WTC11 (cell line): Measurements from ENCODE around the gene SAMD1. TPM values are rescaled to one million over a fixed set of nuclear protein-coding genes. Genes with fewer than 3 reads are reported as not detected.

ENCODE experiments used
- ATAC-seq: fragments of 200-7000 bp; cut with Tn5 transposase; 2 replicates; pipeline ENCODE4 v1.10.0; 2021; ENCODE audit warnings: mild to moderate bottlenecking, moderate library complexity
- CTCF ChIA-PET: fragments of 300-600 bp; sonication (Branson Sonifier 250); formaldehyde crosslinking; loops from one replicate; lab custom pipeline; 2021; ENCODE audit warnings: antibody characterized with exemption; lab: Charles Lee
- POLR2A ChIA-PET: fragments of 350-600 bp; sonication (Branson Sonifier 250); formaldehyde crosslinking; loops from one replicate; lab custom pipeline; 2021; ENCODE audit warnings: antibody characterized with exemption; lab: Charles Lee
- DNase-seq: peaks from one replicate; pipeline ENCODE4 v3.0.0; 2021; ENCODE audit warnings: low spot score
- H3K27ac Mint-ChIP-seq: 2 replicates; pipeline ENCODE4 v1.8.0; 2021; ENCODE audit warnings: mixed read lengths
- H3K27me3 Mint-ChIP-seq: 2 replicates; pipeline ENCODE4 v1.8.0; 2021; ENCODE audit warnings: low read depth, mild to moderate bottlenecking, moderate library complexity, mixed read lengths
- H3K36me3 Mint-ChIP-seq: 2 replicates; pipeline ENCODE4 v1.8.0; 2021; ENCODE audit warnings: mixed read lengths
- H3K4me1 Mint-ChIP-seq: 2 replicates; pipeline ENCODE4 v1.8.0; 2022; ENCODE audit warnings: mixed read lengths
- H3K4me3 Mint-ChIP-seq: 2 replicates; pipeline ENCODE4 v1.8.0; 2021; ENCODE audit warnings: mild to moderate bottlenecking, moderate library complexity, mixed read lengths
- H3K9me3 Mint-ChIP-seq: 2 replicates; pipeline ENCODE4 v1.8.0; 2021; ENCODE audit warnings: mixed read lengths
- CREM ChIP-seq: sonication (generic); formaldehyde crosslinking; IDR thresholded peaks from 2 replicates; pipeline ENCODE4 v1.8.1; 2022; ENCODE audit warnings: mild to moderate bottlenecking, missing genetic modification reagents, moderate library complexity
- NFYB ChIP-seq: sonication (generic); formaldehyde crosslinking; conservative IDR thresholded peaks from 2 replicates; pipeline ENCODE4 v1.8.0; 2022; ENCODE audit warnings: low read depth, missing genetic modification reagents
- SP1 ChIP-seq: sonication (generic); formaldehyde crosslinking; conservative IDR thresholded peaks from 2 replicates; pipeline ENCODE4 v1.8.1; 2022; ENCODE audit warnings: missing genetic modification reagents
- STAT6 ChIP-seq: sonication (generic); formaldehyde crosslinking; conservative IDR thresholded peaks from 2 replicates; pipeline ENCODE4 v1.8.1; 2023; ENCODE audit warnings: mild to moderate bottlenecking, low read depth, missing genetic modification reagents, moderate library complexity
- USF2 ChIP-seq: sonication (generic); formaldehyde crosslinking; IDR thresholded peaks from 2 replicates; pipeline ENCODE4 v1.8.1; 2023; ENCODE audit warnings: mild to moderate bottlenecking, missing genetic modification reagents, moderate library complexity
- ZNF121 ChIP-seq: sonication (generic); formaldehyde crosslinking; IDR thresholded peaks from 2 replicates; pipeline ENCODE4 v1.8.0; 2023; ENCODE audit warnings: missing genetic modification reagents
- ZNF317 ChIP-seq: sonication (generic); formaldehyde crosslinking; IDR thresholded peaks from 2 replicates; pipeline ENCODE4 v1.8.1; 2023; ENCODE audit warnings: low read depth, mild to moderate bottlenecking, moderate library complexity, missing genetic modification reagents, borderline replicate concordance
- total RNA-seq: library from RNA; stranded (reverse); gene quantifications from 3 replicates; pipeline ENCODE4 v1.2.3, GENCODE V29; 2021
- TF ChIP-seq, protein P1 (sequence below): fragments of 200-600 bp; IDR thresholded peaks from 2 replicates; pipeline ENCODE4 v1.8.0; 2022; ENCODE audit warnings: antibody characterized with exemption
- TF ChIP-seq, protein P2 (sequence below): sonication (generic); formaldehyde crosslinking; IDR thresholded peaks from 2 replicates; pipeline ENCODE4 v1.8.1; 2022; ENCODE audit warnings: mild to moderate bottlenecking, moderate library complexity, missing genetic modification reagents
- TF ChIP-seq, protein P3 (sequence below): sonication (generic); formaldehyde crosslinking; IDR thresholded peaks from 2 replicates; pipeline ENCODE4 v1.8.0; 2022; ENCODE audit warnings: mild to moderate bottlenecking, missing genetic modification reagents

The SAMD1 gene
- total RNA-seq, 1 experiment from 2014 or later = 116 TPM

DNA sequence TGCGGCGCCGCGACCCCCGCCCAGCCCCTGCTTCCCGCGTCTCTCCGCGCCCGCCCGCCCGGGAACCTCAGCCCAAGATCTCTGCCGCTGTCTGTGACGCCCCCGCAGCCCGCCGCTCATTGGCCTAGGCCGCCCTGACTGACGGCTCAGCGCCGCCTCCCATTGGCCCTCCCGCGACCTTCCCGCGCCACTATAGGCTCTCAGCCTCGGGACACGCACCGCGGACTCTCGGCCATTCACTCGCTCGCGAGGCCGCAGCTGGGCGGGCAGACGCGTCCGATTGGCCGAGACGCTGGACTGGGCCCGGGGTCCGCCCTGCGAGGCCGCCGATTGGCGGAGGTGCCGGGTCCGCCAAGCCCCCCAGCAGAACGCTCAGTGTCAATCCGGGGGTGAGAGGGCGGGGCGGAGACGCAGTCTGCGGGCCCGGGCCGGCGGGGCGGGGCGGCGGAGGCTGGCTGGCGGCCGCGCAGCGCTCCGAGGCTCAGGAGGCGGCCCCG is 27.2 kb upstream of the SAMD1 start, which contains the start of gene PRKACA:
TSS of gene PRKACA (minus strand) at position 95 of the 497 bp plus-strand sequence. CDS start 215 bp downstream, outside the sequence.
- peak; percentile 99 for DNase-seq
- ChIA-PET CTCF (interaction anchor here (0.6 to 3.4 kb wide), 4 partner anchors 19 to 288 kb away, joined by 3 to 18 read pairs (median 6); partner anchors contain the start of gene ASF1B), POLR2A (interaction anchor here (0.6 to 1.2 kb wide), 3 partner anchors 18 to 158 kb away, joined by 3 to 5 read pairs (median 5); partner anchors contain the start of gene ASF1B)
- peak; percentile 94 for ATAC-seq
- H3K36me3 Mint-ChIP-seq = 0 out of 2 replicates have a peak, but pooled peaks cover 3% of the 10 kb centered on the region
- H3K27me3 Mint-ChIP-seq = 0 out of 2 replicates have a peak, but pooled peaks cover 7% of the 10 kb centered on the region
- H3K9me3 Mint-ChIP-seq = no peaks in the 10 kb centered on the region
- H3K27ac Mint-ChIP-seq = peak within 1 kb of the TSS; percentile 98
- TF ChIP-seq, protein P1, sequence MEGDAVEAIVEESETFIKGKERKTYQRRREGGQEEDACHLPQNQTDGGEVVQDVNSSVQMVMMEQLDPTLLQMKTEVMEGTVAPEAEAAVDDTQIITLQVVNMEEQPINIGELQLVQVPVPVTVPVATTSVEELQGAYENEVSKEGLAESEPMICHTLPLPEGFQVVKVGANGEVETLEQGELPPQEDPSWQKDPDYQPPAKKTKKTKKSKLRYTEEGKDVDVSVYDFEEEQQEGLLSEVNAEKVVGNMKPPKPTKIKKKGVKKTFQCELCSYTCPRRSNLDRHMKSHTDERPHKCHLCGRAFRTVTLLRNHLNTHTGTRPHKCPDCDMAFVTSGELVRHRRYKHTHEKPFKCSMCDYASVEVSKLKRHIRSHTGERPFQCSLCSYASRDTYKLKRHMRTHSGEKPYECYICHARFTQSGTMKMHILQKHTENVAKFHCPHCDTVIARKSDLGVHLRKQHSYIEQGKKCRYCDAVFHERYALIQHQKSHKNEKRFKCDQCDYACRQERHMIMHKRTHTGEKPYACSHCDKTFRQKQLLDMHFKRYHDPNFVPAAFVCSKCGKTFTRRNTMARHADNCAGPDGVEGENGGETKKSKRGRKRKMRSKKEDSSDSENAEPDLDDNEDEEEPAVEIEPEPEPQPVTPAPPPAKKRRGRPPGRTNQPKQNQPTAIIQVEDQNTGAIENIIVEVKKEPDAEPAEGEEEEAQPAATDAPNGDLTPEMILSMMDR = no peak
- TF ChIP-seq CREM (CRISPR knock-in tag) (peak; percentile 46; the same call in 1 of the 2 replicates), SP1 (CRISPR knock-in tag) (peak; percentile 84), NFYB (CRISPR knock-in tag) (peak; percentile 100), USF2 (CRISPR knock-in tag) (peak; percentile 34; the same call in 1 of the 2 replicates)
- TF ChIP-seq, protein P2, sequence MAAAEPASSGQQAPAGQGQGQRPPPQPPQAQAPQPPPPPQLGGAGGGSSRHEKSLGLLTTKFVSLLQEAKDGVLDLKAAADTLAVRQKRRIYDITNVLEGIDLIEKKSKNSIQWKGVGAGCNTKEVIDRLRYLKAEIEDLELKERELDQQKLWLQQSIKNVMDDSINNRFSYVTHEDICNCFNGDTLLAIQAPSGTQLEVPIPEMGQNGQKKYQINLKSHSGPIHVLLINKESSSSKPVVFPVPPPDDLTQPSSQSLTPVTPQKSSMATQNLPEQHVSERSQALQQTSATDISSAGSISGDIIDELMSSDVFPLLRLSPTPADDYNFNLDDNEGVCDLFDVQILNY (CRISPR knock-in tag) = no peak
- H3K4me1 Mint-ChIP-seq = peaks cover 32% of the 10 kb centered on the region
- H3K4me3 Mint-ChIP-seq = peak within 1 kb of the TSS; percentile 90

GRCh38 chr19:14116918-14117578 is 26.5 kb upstream of the SAMD1 start:
- no peaks in the 10 kb centered on the region for H3K9me3 Mint-ChIP-seq
- POLR2A ChIA-PET = interaction anchor here (1.2 kb wide), 1 partner anchor 19 kb away, joined by 5 read pairs; no protein-coding TSS in a partner anchor
- peak; percentile 32 for DNase-seq
- 0 out of 2 replicates have a peak, but pooled peaks cover 7% of the 10 kb centered on the region for H3K27me3 Mint-ChIP-seq
- no peak for TF ChIP-seq CREM (CRISPR knock-in tag)
- TF ChIP-seq, protein P3, sequence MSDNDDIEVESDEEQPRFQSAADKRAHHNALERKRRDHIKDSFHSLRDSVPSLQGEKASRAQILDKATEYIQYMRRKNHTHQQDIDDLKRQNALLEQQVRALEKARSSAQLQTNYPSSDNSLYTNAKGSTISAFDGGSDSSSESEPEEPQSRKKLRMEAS (CRISPR knock-in tag) = no peak
- 0 out of 2 replicates have a peak, but pooled peaks have one; percentile 0 for ATAC-seq
- H3K36me3 Mint-ChIP-seq = no peaks in the 10 kb centered on the region
- peak overlapping the region; percentile 86 for H3K4me3 Mint-ChIP-seq
- peaks cover 37% of the 10 kb centered on the region for H3K4me1 Mint-ChIP-seq
- no peak overlapping the region for H3K27ac Mint-ChIP-seq
- CTCF ChIA-PET = interaction anchor here (1.0 to 3.7 kb wide), 5 partner anchors 20 to 289 kb away, joined by 3 to 19 read pairs (median 6); partner anchors contain the start of gene ASF1B

GRCh38 chr19:14116525-14116917 is 26.0 kb upstream of the SAMD1 start:
- H3K36me3 Mint-ChIP-seq = no peaks in the 10 kb centered on the region
- ChIA-PET CTCF (interaction anchor here (1.1 to 3.7 kb wide), 5 partner anchors 20 to 254 kb away, joined by 3 to 19 read pairs (median 4); partner anchors contain the start of genes ASF1B and C19orf67), POLR2A (no interaction called here)
- TF ChIP-seq STAT6 (no peak), SP1 (CRISPR knock-in tag) (no peak), ZNF317 (CRISPR knock-in tag) (no peak), ZNF121 (no peak)
- TF ChIP-seq, protein P2 (CRISPR knock-in tag) = no peak
- ATAC-seq (no peak), DNase-seq (no peak)
- 0 out of 2 replicates have a peak, but pooled peaks cover 7% of the 10 kb centered on the region for H3K27me3 Mint-ChIP-seq
- H3K4me3 Mint-ChIP-seq = peak overlapping the region; percentile 86
- H3K9me3 Mint-ChIP-seq = no peaks in the 10 kb centered on the region
- H3K4me1 Mint-ChIP-seq = peaks cover 41% of the 10 kb centered on the region
- no peak overlapping the region for H3K27ac Mint-ChIP-seq
